Neutrophil (primary cell): ENCODE measurements around the gene DNAH10.
A peak's percentile ranks its signal among the peaks of the same experiment; 100 is the strongest.

Experiments used
- H3K27ac ChIP-seq: fragments of 200-600 bp; sonication (generic); 2 replicates; pipeline ENCODE4 v1.5.1; 2016; ENCODE audit warnings: mild to moderate bottlenecking, moderate library complexity
- H3K27me3 ChIP-seq: fragments of 200-600 bp; sonication (generic); 2 replicates; pipeline ENCODE4 v1.6.0; 2016; ENCODE audit warnings: mild to moderate bottlenecking
- H3K36me3 ChIP-seq: fragments of 200-600 bp; sonication (generic); 2 replicates; pipeline ENCODE4 v1.5.1; 2017
- H3K4me1 ChIP-seq, 2 experiments: fragments of 200-600 bp in 1 of 2; sonication (generic) in 1 of 2; 1 replicate in 1 of 2; 2 replicates in 1 of 2; pipeline versions ENCODE4 v1.5.1 to v1.6.1; 2013 to 2016; ENCODE audit warnings: low read depth in 1 of 2, low read length in 1 of 2, mild to moderate bottlenecking in 1 of 2, moderate library complexity in 1 of 2; ENCODE audit not compliant: control insufficient read depth in 1 of 2, insufficient read depth in 1 of 2
- H3K4me3 ChIP-seq, 2 experiments: fragments of 200-600 bp in 1 of 2; sonication (generic) in 1 of 2; 1 replicate in 1 of 2; 2 replicates in 1 of 2; pipeline ENCODE4 v1.5.1; 2013 to 2016; ENCODE audit warnings: low read depth in 1 of 2, low read length in 1 of 2, mild to moderate bottlenecking in 1 of 2, moderate library complexity in 1 of 2
- H3K9me3 ChIP-seq: fragments of 200-600 bp; sonication (generic); 2 replicates; pipeline ENCODE4 v1.5.1; 2016
- CTCF ChIP-seq: fragments of 200-600 bp; sonication (generic); IDR thresholded peaks from 2 replicates; pipeline ENCODE4 v1.5.1; 2016; ENCODE audit warnings: antibody characterized with exemption

The DNAH10 gene

DNA sequence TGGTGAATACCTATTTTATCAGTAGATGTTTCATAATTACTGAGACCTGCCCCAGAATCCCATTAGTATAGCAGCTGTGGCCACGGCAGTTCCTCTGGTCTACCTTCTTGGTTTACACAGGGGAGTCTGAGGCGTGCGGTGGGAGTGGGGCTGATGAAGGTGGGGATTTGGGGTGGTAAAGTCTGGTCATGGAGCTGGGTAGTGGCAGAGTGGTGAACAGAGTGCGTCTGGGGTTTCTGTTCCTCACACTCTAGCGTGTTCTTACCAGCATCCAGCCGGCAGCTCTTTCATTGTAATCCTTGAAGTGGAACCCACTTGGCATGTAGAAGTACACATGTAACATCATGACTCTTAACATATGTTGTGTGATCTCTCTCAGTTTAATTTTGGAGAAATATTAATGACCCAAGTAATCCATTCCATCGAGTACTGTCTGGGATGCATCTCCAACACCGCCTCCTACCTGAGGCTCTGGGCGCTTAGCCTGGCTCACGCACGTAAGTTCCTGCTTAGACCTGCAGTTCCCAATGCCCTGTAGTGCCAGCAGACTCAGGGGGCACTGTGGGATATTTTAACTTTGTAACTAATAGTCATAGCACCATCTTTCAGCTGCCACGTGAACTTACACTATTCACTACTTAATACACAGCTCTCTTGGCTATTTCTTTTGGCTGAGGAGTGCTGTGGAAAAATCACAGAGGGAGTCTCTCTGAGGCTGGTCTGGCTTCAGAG is 7.9 kb upstream of the DNAH10 start:
- H3K27ac ChIP-seq: no peak overlapping the region
- no peaks in the 10 kb centered on the region for H3K27me3 ChIP-seq
- H3K9me3 ChIP-seq: no peaks in the 10 kb centered on the region
- H3K36me3 ChIP-seq: peaks cover 56% of the 10 kb centered on the region
- TF ChIP-seq CTCF: no peak
- H3K4me1 ChIP-seq: no peaks in the 10 kb centered on the region
- H3K4me3 ChIP-seq: no peak overlapping the region

- H3K4me3 ChIP-seq: no peak overlapping the region
- peaks cover 15% of the 10 kb centered on the region for H3K27me3 ChIP-seq
- peaks cover 3 to 10% of the 10 kb centered on the region in 2 experiments for H3K4me1 ChIP-seq
- H3K9me3 ChIP-seq: no peaks in the 10 kb centered on the region
- peaks cover 34% of the 10 kb centered on the region for H3K36me3 ChIP-seq
- no peak overlapping the region for H3K27ac ChIP-seq
- TF ChIP-seq CTCF: no peak
Observed at GRCh38 chr12:123757561-123757960, 4.5 kb upstream of the DNAH10 start.

DNA sequence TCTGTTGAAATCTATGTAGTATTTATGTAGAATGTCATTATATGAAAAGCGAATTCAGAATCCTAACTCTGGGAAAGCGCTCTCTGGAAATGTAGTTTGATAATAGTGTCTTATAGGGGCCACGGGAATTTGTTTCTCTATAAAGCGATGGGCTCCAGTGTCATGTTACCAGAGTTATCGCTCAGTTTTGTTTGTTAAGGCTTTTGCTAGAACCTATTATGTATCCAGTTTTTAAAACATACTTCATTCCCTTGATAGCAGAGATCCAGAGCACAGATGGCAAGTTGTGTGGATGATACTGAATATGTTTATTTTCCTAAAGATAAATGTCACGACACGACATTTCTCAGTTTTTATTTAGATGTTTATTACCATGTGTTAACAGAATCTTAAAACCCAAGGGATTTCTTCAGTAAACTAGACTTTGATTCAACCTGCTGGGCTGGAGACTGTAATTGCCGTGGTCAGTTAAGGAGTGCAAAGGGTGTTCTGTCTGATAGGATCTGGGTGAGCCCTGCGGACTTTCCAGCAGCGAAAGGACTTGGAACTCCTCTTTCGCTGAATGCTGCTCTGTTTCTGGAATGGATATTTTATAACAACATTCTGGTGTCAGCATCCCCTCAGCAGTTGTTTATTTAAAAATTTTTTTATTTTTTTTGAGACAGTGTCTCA is 1.7 kb upstream of the DNAH10 start:
- Histone ChIP-seq H3K27ac (no peak overlapping the region), H3K9me3 (no peaks in the 10 kb centered on the region), H3K4me3 (no peak overlapping the region), H3K4me1 (peaks cover 6 to 16% of the 10 kb centered on the region in 2 experiments), H3K36me3 (peaks cover 14% of the 10 kb centered on the region), H3K27me3 (peaks cover 43% of the 10 kb centered on the region)
- no peak for TF ChIP-seq CTCF

DNA sequence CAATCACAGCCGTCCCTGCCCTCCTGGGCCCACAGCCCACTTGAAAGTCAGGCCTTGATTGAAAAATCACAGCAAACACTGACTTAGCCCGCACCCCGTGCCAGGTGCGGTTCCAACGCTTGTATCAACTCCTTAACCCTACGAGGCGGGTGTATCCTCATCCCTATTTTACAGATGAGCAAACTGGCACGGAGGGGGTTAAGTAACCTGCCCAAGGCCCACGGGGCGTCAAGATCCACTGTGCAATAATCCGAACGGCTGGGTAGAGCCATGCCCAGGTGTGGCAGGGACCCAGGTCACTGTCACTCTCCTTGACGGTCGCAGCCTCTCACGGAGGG is 583 bp downstream of the DNAH10 start:
- Histone ChIP-seq H3K9me3 (no peaks in the 10 kb centered on the region), H3K4me1 (peaks cover 13 to 24% of the 10 kb centered on the region in 2 experiments), H3K36me3 (peaks cover 4% of the 10 kb centered on the region), H3K27me3 (peaks cover 50% of the 10 kb centered on the region), H3K4me3 (peak overlapping the region; percentile 68 to 72), H3K27ac (peak overlapping the region; percentile 67)
- TF ChIP-seq CTCF: no peak

- Histone ChIP-seq H3K27me3 (peaks cover 50% of the 10 kb centered on the region), H3K4me1 (peaks cover 18 to 28% of the 10 kb centered on the region in 2 experiments), H3K27ac (no peak overlapping the region), H3K4me3 (peak overlapping the region in 1 of 2 experiments; percentile 72), H3K9me3 (no peaks in the 10 kb centered on the region), H3K36me3 (peaks cover 4% of the 10 kb centered on the region)
- TF ChIP-seq CTCF: no peak
Observed at GRCh38 chr12:123763093-123763492, 992 bp downstream of the DNAH10 start.
